GM18498 (cell line): Measurements from ENCODE around the gene RAE1.

Experiments
- ATAC-seq: cut with Tn5 transposase; IDR thresholded peaks from one replicate; pipeline ENCODE4 v1.9.1; 2021; ENCODE audit warnings: mild to moderate bottlenecking, moderate library complexity; ENCODE audit not compliant: unreplicated experiment

The RAE1 gene

DNA sequence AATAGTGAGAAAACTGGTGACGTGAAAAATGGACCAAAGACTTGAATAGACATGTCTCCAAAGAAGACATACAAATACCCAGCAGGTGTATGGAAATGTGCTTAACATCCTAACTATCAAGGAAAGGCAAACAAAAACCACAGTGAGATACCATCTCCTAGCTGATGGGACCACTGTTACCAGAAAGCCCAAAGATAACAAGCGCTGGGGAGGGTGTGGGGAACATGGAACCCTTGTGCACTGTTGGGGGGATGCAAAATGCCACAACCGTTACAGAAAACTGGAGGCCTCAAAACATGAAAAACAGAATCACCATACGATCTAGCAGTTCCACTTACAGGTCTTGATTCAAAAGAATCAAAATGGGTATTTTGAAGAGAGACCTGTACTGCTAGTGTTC, 20.3 kb downstream of the RAE1 start:
- ATAC-seq: no peak

DNA sequence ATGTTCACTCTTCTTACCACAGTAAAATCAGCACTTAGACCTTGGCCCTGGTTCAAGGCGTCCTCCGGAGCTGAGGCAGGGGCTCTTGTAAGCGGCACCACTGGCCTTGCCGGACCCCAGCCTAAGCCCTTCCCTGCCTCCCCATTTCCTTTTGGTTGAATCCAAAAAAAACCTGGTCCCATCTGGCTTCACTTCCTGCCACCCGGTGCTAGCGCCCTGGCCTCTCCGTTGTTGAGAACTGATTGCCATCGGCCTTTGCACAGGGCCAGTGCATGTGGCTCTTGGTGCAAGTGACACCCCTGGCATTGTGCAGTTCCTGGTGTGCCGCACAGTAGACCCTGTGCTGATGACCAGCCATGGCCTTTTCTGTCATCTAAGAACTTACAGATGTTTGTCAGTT, 21.1 kb downstream of the RAE1 start:
- ATAC-seq: no peak

DNA sequence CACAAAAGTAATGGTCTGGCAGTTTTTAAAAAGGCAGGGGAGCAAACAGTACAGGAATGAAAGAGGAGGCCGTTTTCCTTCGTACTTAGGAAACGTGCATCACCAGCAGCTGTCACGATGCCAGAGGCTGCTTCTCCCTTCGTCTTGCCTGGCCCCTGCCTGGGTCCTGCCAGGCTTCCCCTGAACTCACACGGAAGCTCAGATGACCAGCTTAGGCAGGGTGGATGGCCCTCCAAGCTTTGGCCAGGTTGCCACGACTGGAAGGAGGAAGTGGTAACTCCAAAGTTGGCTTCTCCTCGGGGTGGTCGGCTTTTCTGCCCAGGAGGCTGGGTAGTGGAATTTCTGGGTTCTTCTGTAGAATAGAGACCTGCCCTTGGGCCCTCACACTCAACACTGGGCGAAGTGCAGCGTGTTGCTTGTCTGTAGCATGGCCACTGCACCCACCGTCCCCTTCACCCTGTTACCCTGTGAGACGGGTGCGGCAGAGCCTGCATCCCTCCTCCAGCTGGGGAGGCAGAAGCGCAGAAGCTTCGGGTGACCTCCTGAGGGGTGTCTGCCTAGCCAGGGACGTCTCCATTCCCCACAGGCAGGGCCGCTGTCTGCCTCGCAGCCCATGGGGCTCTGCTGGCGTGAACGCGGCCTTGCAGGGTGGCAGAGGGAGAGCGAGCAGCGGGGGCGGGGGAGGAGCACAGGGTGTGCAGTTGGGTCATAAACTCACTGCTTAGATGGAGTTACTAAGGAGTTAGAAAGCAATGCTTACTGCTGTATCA, 21.7 kb downstream of the RAE1 start:
- no peak for ATAC-seq

DNA sequence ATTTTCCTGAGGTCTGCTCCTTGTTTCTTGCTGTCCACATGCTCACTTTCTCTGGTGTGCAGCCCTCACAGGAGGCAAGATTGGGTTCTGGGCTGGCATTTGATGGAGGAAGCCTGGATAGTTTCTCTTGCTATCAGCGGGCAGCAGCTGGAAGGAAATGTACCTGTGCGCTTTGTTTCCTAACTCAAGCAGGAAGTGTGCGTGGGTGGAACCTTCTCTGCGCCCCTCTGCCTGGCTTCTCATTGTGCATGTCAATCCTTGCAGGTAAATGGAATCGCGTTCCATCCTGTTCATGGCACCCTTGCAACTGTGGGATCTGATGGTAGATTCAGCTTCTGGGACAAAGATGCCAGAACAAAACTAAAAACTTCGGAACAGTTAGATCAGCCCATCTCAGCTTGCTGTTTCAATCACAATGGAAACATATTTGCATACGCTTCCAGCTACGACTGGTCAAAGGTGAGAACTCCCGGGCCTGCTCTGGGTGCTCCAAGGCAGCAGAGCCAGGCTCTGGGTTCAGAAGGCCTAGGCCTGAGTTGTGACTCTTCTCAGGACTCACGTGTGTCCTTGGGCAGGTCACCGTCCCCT, 23.4 kb downstream of the RAE1 start:
- no peak for ATAC-seq

DNA sequence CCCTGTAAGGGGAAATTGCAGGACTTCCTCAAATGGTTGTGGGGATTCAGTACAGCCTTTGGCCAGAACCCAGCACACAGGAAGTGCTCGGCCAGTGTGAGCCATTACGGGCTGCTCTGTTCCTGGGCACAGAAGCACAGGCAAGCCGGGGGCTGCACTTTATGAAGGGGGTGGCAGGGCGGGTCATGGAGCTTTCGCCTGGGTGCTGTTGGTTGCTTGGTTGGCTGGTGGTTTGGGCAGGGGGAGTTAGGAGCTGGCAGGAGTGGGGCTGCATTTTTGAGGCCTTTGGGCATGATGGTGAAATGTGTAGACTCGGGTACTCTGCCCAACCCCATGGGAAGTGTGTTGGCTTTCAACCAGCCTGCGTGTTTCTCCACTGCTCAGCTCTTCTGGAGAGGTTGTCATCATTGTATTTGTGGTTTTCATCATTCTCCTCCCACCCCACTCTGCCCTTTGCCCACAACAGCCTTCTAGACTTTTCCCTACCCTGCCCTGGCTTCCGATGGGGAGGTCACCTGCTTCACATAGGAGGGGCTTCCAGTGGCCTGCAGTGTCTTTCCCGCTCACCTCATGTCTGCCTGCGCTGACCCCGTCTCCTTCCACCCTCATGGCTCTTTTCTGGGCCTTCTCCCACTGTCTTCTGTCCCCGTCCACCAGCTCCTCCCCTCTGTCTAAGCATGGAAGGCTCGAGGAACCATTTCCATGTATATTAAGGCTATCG, 24.0 kb downstream of the RAE1 start:
- no peak for ATAC-seq

DNA sequence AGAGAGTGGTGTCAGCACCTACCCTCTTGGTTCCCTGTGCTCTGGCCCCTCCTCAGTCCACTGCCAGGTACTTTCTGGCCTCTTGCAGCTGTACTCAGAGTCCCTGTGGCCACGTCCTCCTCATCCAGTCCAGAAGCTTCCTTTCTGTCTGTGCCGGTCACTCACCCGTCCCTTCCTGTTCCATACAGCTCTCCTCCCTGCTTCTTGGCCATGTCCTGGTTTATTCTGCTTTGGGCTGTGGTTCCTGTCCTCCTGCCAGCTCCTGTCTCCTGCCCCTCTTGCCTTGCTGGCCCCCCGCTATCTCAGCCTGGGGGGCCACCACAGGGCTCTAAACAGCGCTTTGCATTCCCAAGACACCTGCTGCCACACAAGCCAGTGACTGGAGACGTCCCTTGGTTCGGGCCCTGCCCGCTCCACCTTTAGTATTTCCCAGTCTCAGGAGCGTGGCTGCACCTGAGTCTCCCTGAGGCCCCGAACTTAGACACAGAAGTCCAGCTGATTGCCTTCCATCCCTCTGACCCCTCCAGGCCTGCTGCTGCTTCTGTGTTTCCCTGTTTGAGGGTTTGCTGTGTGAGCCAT, 24.7 kb downstream of the RAE1 start:
- no peak for ATAC-seq

DNA sequence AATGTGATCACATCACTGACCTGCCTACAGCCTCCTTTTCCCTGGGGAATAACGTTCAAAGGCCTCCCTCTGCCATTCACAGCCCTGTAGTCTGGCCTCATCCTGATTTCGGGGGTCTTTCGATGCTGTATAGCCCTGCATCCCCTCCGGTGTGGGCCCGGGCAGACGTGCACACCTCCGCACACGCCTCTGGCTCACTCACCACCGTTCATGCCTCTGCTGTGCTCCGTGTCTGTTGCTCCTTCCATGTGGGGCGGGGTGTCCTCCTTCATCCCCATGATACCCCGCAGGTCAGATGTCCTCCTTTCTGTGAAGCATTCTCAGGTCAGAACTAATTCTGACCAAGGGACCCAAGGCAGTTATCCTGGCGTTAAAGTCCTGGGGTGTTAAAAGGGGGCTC, 26.3 kb downstream of the RAE1 start:
- no peak for ATAC-seq

DNA sequence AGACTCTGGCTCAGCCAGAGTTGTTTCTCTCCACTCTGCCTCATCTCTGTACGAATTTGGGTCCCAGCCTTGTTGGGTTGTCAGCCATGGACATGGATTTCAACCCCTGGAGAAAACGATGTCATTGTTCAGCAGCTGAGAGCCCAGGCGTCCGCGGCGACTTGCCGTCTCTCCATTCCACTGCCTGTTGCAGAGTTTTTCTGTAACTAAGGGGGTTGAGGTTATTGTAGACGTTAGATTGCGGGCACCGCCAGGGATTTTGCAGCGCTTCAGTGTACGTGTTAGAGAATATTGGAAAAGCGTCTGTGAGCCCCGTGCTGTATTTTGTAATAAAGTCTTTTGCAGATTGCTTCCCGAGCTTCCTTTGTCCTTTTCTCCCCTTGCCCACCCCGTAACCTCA, 27.1 kb downstream of the RAE1 start:
- no peak for ATAC-seq

DNA sequence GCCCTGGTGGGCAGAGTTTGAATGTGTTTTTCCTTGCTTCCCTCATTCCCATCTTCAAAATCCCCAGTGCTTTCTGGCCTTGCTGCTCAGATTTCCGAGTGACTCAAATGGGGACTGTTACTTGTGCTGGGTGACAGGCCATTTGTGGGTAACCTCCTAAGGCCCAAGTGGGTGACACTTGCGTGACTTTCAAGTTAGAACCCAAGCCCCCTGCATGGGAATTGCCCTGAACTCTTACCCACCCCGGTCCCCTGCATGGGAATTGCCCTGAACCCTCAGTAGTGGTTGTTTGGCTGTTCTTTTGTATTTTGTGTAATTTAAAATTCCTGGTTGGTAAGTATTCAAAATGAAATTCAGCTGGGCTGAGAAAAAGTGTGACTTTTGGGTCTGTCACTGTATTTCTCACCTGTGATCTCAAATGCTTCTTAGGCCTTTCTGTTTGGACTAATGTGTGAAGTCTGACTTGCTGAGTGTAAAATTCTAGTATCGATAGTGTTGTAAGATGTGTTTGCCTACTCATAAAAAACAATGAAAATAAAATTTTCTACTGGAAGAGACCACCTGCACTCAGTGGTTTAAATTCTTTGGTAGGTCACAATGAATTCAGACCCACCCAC, 27.7 kb downstream of the RAE1 start:
- no peak for ATAC-seq

DNA sequence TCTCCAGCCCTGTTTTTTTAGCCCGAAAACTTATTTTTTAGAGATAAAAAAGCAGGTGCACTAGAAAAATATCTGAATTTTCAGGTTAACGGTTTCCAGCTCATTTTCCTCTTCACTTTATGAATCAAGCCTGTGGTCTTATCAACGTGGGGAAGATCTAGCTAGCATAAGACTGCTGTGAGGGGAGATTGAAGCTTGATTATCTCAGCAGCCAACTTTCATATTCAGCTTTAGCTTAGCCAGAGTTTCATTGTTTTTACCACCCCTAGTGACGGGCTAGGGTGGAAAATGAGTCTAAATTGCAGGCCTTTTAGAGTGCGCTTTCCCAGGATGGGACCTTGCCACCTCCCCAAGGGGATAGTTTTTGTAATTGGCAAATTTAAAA, 28.2 kb downstream of the RAE1 start:
- no peak for ATAC-seq

DNA sequence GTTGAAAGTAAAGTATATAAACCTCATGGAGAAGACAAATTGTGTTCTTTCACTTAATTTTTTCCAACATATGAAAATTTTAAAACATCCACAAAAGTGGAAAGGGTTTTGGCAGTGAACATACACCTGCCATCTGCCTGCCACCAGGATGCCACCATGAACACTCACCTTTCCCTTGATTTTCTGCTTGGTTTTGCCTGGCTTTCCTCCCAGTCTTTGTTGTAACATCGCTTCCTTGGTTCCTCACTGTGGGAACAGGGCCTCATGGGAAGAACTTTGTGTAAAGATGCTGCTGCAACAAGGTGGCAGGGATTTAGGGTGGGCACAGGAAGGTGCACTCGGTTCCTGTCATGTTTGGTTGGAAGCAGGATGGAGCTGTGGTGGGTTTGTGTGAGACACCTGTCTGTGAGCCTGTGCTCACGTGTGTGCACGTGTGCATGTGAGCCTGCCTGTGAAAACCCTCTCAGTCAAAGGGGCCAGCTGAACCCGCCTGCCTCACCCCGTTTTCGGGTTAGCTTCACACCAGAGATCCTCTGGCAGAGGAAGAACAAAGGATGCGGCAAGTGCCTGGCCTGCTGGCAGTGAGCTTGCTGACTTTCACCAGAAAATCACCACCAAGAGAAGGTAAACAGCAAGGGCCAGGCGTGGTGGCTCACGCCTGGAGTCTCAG, 29.2 kb downstream of the RAE1 start:
- no peak for ATAC-seq

DNA sequence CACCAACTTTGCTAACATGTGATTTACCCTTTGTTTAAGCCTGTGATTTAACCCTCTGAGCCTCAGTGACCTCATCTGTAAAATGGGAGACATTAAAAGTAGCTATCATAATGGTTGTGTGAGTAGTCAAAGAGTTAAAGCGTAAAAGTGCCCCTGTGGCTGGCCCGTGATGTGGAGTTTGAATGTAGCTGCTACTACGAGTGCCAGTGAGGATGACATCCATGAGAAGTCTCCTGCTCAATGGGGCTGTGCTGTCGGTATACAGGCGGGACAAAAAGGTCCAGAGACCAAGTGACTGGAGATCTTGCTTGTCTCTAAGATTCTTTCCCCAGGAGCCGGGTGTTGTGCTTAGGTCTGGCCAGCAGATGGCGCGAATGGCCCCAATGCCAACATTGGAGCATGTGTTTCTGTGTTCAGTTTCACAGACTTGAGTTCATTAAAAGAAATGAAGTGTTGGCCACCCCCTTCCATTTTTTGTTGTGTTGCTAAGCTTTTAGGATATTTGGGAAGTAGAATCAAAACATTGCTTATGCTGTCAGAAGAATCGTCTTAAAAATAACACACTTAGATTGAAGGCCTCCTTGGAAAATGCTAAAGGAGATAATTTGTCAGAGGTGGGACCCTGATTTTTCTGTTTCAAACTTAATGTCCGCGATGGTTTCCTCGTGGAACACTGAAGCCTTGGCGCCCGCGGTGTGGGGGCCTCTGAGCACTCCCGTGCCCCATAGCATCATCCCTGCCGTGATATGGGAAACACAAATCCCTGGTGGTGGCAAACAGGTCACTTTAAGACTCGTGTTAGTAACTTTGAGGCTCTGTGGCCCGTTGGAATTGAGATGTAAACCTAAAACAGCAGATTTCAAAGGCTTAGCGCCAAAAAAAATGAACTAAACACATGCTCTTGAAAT, 30.8 kb downstream of the RAE1 start:
- ATAC-seq: peak; percentile 66

DNA sequence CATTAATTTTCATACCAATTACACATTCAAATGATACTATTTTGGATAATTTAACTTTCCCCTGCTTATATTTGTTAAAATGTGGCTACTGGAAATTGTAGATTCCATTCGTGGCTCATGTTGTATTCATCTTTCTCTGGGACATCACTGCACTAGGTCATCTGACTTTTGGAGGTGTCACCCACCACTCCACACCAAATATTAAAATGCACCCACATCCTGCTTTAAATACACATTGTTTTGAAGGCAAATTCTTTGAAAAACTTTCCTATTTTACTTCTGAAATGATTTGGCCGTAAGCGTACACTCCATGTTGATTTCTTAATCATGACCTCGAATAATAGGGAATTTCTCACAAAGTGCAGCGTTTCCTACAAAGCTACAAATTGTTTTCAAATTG, 31.5 kb downstream of the RAE1 start:
- no peak for ATAC-seq

DNA sequence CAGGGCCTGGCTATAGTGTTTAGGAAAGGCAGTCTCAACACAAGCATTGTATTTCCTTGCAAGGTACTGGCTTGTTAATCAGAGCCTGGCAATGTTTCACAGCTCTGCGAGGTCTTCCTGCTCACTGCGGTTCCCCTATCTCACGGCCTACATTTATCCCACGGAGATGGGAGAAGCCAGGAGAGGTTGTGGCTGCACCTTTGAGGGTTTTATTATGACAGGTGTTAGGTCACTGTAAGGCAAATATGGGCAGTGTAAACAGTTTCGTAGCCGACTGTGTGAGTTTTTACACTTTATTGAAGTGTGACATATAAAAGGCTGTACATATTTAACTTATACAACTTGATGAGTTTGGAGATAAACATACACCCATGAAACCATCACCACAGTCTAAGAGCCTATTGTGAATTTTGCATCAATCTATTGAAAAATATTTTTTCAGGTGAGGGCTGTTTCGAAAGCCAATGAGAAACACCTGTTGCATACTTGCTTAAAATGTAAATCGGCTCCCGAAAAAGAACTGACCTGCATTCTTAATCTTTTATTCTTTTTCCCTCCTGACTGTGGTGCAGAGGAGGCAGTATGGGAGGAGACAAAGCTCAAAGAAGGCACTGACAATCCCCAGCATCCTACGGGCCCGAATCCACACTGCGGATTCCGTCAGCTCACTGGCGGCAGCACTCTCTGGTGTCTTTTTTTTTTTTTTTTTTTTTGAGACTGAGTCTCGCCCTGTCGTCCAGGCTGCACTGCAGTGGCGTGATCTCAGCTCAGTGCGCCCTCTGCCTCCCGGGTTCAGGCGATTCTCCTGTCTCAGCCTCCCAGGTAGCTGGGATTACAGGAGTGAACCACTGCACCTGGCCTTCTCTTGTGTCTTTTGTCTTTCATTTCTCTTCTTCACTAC, 32.6 kb downstream of the RAE1 start:
- no peak for ATAC-seq

DNA sequence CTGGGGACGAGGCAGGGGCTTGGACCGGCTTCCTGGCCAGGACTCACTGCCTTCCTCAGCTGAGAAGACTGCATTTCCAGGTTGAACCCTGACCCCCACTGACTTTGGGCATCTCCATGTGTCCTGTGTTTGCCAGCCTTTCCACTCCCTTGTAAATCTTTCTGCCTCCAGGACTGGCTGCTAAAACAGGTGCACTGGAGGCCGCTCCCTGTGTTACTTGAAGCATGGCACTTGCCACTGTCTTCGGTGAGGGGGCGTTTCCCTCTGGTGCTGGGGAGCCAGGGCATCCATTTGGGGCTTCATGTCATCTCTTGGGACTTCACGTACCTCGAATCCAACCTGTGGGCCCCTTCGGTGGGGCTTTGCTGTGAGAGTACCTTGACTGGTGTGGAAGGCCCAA, 33.4 kb downstream of the RAE1 start:
- ATAC-seq: no peak

DNA sequence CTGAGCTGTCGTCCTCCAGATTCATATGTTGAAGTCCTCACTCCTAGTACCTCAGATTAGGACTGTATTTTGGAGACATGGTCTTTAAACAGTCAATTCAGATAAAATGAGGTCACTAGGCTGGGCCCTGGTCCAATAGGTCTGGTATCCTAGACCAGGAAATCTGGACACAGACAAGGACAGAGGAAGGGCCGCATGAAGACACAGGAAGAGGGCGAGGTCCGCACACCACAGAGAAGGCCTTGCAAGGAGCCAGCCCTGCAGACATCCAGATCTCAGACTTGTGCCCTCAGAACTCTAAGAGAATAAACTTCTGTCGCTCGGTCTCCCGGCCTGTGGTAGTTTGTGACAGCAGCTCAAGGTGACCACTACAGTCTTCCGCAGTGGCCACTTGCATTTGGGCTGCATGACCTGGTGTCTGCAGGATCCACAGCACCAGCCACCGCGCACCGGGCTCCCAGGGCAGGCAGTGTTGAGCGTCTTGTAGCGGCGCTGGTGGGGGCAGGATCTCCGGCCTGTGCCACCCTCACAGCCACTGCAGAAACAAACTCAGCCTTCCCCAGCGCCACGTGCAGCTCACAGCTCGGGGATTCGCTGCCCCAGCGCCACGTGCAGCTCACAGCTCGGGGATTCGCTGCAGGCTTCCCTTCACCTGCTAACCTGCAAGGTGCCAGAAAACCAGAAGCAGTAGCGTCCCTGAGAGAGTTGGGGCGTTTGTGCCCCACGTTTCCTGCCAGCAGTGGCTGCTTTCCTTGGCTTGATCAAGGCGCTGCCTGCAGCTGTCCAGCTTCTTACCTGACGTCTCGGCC, 34.1 kb downstream of the RAE1 start:
- ATAC-seq: no peak

DNA sequence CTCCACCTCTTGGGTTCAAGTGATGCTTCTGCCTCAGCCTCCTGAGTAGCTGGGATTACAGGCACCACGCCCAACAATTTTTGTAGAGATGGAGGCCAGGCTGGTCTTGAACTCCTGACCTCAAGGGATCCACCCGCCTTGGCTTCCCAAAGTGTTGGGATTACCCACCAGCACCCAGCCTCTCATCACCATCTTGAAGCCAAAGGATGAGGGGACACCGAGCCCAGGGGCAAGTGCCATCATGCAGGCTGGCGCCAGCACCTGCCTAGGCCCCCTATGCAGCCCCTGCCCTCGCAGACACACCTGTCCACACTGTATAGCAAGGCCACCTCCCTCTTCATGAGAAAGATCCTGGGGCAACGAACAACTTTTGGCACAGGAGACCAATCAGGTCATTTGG, 34.9 kb downstream of the RAE1 start:
- no peak for ATAC-seq

DNA sequence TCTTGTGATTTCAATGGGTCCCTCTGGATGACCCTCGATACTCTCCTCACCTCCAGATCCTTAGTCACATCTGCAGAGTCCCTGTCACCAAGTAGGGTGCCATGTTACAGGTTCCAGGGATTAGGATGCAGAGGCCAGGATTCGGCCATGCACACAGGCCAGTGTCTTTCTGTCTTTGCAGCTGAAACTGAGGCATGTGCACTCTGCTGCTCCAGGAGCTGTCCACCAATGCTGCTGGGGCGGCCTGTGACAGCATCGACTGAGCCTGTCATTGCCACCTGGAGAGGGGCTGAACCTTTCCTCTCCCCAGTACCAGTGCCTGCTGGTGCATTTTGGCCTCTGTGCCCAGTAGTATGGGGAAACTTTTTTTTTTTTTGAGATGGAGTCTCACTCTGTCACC, 35.7 kb downstream of the RAE1 start:
- ATAC-seq: no peak
